ENCODE results near the gene ANKRD13D. TPM values are rescaled to one million over a fixed set of nuclear protein-coding genes. Genes with fewer than 3 reads are reported as not detected.

ANKRD13D gene
- total and polyA plus RNA-seq, 2 of the 8 experiments (the other 6 are each of a cell fraction or from before 2014, with no cell fraction given) = 24.9 to 26.5 TPM

- Histone ChIP-seq H3K36me3 (ENCODE audit: control insufficient read depth in 2 of 4, insufficient read depth in 4 of 4, low read length in 3 of 4) (peaks cover 59 to 100% (median 87%) of the 10 kb centered on the region in 4 experiments), H3K79me2 (ENCODE audit: control insufficient read depth in 1 of 2, insufficient read depth in 2 of 2, low read length in 2 of 2) (peaks cover 0 to 15% of the 10 kb centered on the region in 2 experiments; a peak in 2 of 4 replicates), H2BK15ac (ENCODE audit: low read length) (no peak overlapping the region), H4K91ac (replicated peaks; ENCODE audit: insufficient read length, low read length) (no peak overlapping the region), H3K79me1 (ENCODE audit: low read depth, low read length) (peaks cover 5% of the 10 kb centered on the region; the same call in 1 of the 2 replicates), H3K27ac (ENCODE audit: low read depth, low read length) (no peak overlapping the region), H3K23ac (ENCODE audit: insufficient read length) (no peak overlapping the region), H3K18ac (ENCODE audit: extremely low read depth, low read length) (no peak overlapping the region), H3K23me2 (ENCODE audit: low read depth, low read length) (no peaks in the 10 kb centered on the region; the same call in 1 of the 2 replicates), H3K4ac (replicated peaks; ENCODE audit: insufficient read length, low read depth, low read length) (no peak overlapping the region), H4K5ac (ENCODE audit: insufficient read length, low read depth, low read length) (no peak overlapping the region), H4K8ac (ENCODE audit: extremely low read depth, insufficient read depth, low read length) (no peak overlapping the region), H3K27me3 (replicated peaks in 1 of 4; ENCODE audit: control insufficient read depth in 3 of 4, extremely low read depth in 1 of 4, insufficient read depth in 3 of 4, low read length in 3 of 4) (no peaks in the 10 kb centered on the region), H3K4me2 (ENCODE audit: insufficient read depth in 1 of 2, low read depth in 2 of 2, low read length in 2 of 2) (no peak overlapping the region), H3K56ac (replicated peaks; ENCODE audit: insufficient read length, low read depth, low read length) (no peak overlapping the region), H2BK120ac (replicated peaks; ENCODE audit: low read depth, low read length) (no peak overlapping the region), H3K9me3 (ENCODE audit: insufficient read depth in 2 of 2, low read depth in 1 of 2, low read length in 1 of 2) (no peaks in the 10 kb centered on the region), H2BK12ac (ENCODE audit: low read depth, low read length) (no peak overlapping the region), H2BK20ac (ENCODE audit: low read length) (no peak overlapping the region), H2AK5ac (ENCODE audit: low read depth, low read length) (no peak overlapping the region), H3K4me3 (ENCODE audit: extremely low read depth in 1 of 4, insufficient read depth in 2 of 4, low read depth in 3 of 4, low read length in 4 of 4) (no peak overlapping the region), H3K14ac (ENCODE audit: insufficient read length) (no peak overlapping the region), H2BK5ac (ENCODE audit: low read depth, low read length) (no peak overlapping the region), H3K9ac (replicated peaks in 1 of 4; ENCODE audit: extremely low read depth in 1 of 4, low read depth in 3 of 4, low read length in 3 of 4) (no peak overlapping the region; a peak in 1 of 7 replicates), H2AFZ (ENCODE audit: low read length) (no peak overlapping the region), H4K20me1 (replicated peaks in 1 of 2; ENCODE audit: control insufficient read depth in 1 of 2, insufficient read depth in 2 of 2, low read length in 2 of 2) (peaks cover 0 to 9% of the 10 kb centered on the region in 2 experiments), H3K4me1 (replicated peaks in 1 of 4; ENCODE audit: control insufficient read depth in 3 of 4, insufficient read depth in 4 of 4, low read length in 3 of 4) (no peaks in the 10 kb centered on the region)
- DNase-seq (ENCODE audit: low read depth in 1 of 2, low spot score in 2 of 2) = no peak
- TF ChIP-seq TBP (IDR thresholded peaks at IDR 0.05; ENCODE audit: low read depth, low read length) (no peak), PHF8 (conservative IDR thresholded peaks at IDR 0.05; ENCODE audit: low read depth, low read length) (no peak), ATF3 (IDR thresholded peaks at IDR 0.05; ENCODE audit: insufficient read depth, low read depth, low read length) (no peak), POU5F1 (IDR thresholded peaks at IDR 0.05; ENCODE audit: low read depth, low read length) (no peak), SRF (IDR thresholded peaks at IDR 0.05; ENCODE audit: low read depth, low read length) (no peak), RBBP5 (IDR thresholded peaks at IDR 0.05; ENCODE audit: borderline replicate concordance, low read depth, low read length) (no peak), NRF1 (IDR thresholded peaks at IDR 0.05; ENCODE audit: low read depth, low read length) (no peak), SIRT6 (IDR thresholded peaks at IDR 0.05; ENCODE audit: low read length) (no peak)
- 89% methylated on average over 5 of the region's 5 CpGs; no CpG with 5 or more reads in 1 of the 2 experiments for WGBS, 2 experiments (ENCODE audit: extremely low coverage in 1 of 2, insufficient coverage in 1 of 2, insufficient read length in 1 of 2, insufficient replicate concordance in 2 of 2, low coverage in 1 of 2, low lambda C conversion rate in 2 of 2, missing lambda C conversion rate in 1 of 2)
- CTCF ChIA-PET (ENCODE audit: partially characterized antibody) = interaction anchor here (1.4 kb wide), 1 partner anchor 167 kb away, joined by 4 read pairs; no protein-coding TSS in a partner anchor
- FAIRE-seq = no peak
- POLR2A ChIA-PET (ENCODE audit: partially characterized antibody) = no interaction called here
Observed at GRCh38 chr11:67247946-67248550, 41.1 kb upstream of the ANKRD13D start.
